ENCODE measurements around the gene SDC4. TPM values are rescaled to one million over a fixed set of nuclear protein-coding genes. Genes with fewer than 3 reads are reported as not detected.
A peak's percentile ranks its signal among the peaks of the same experiment; 100 is the strongest.

Gene SDC4
- total RNA-seq, 3 donors from 2014 or later = 114 to 145 (median 122) TPM

- Histone ChIP-seq H3K4me3 (peak within 1 kb of the TSS; percentile 49), H3K4me1 (ENCODE audit: low read depth) (peaks cover 37% of the 10 kb centered on the region), H3K9me3 (no peaks in the 10 kb centered on the region), H3K36me3 (ENCODE audit: low read depth) (peaks cover 9% of the 10 kb centered on the region)
- peak; percentile 81 for TF ChIP-seq CTCF (IDR thresholded peaks at IDR 0.05)
- intact Hi-C loops (cut with DNase I, micrococcal nuclease) = no loop called here
- DNase-seq (peak; percentile 99 to 100 (median 99)), ATAC-seq (peak; percentile 93)
These were observed 14.8 kb upstream of the SDC4 start, which contains the start of gene SYS1 for GRCh38 chr20:45362804-45363610. Gene SYS1 (plus strand): TSS chr20:45363156. CDS start chr20:45363532, 376 bp downstream.

- Histone ChIP-seq H3K4me1 (ENCODE audit: low read depth) (peaks cover 48% of the 10 kb centered on the region), H3K4me3 (no peak overlapping the region), H3K9me3 (no peaks in the 10 kb centered on the region), H3K36me3 (ENCODE audit: low read depth) (peaks cover 5% of the 10 kb centered on the region)
- no peak for TF ChIP-seq CTCF (IDR thresholded peaks at IDR 0.05)
- intact Hi-C loops (cut with DNase I, micrococcal nuclease) = no loop called here
- ATAC-seq (no peak), DNase-seq (peak in 1 of 3 donors; percentile 8)
These were observed 13.6 kb upstream of the SDC4 start for GRCh38 chr20:45361793-45362192.

GRCh38 chr20:45359406-45360148 lies 11.4 kb upstream of the SDC4 start:
- peak; percentile 4 for ATAC-seq
- intact Hi-C loops (cut with DNase I, micrococcal nuclease) = no loop called here

GRCh38 chr20:45359069-45359405 lies 10.8 kb upstream of the SDC4 start:
- no peak for DNase-seq
- no peak for TF ChIP-seq CTCF (IDR thresholded peaks at IDR 0.05)
- Histone ChIP-seq H3K4me1 (ENCODE audit: low read depth) (peaks cover 36% of the 10 kb centered on the region), H3K9me3 (no peaks in the 10 kb centered on the region), H3K36me3 (ENCODE audit: low read depth) (peaks cover 3% of the 10 kb centered on the region), H3K4me3 (no peak overlapping the region)
- no peak for ATAC-seq
- intact Hi-C loops (cut with DNase I, micrococcal nuclease) = no loop called here

More at GRCh38 chr20:45359406-45360148, 11.4 kb upstream of the SDC4 start:
- H3K9me3 ChIP-seq = no peaks in the 10 kb centered on the region
- no peak for DNase-seq
- no peak overlapping the region for H3K4me3 ChIP-seq
- H3K36me3 ChIP-seq (ENCODE audit: low read depth) = peaks cover 3% of the 10 kb centered on the region
- no peak for TF ChIP-seq CTCF (IDR thresholded peaks at IDR 0.05)
- H3K4me1 ChIP-seq (ENCODE audit: low read depth) = peaks cover 37% of the 10 kb centered on the region

- Histone ChIP-seq H3K9me3 (no peaks in the 10 kb centered on the region), H3K4me1 (ENCODE audit: low read depth) (peaks cover 31% of the 10 kb centered on the region), H3K36me3 (ENCODE audit: low read depth) (peaks cover 3% of the 10 kb centered on the region), H3K4me3 (no peak overlapping the region)
- no peak for ATAC-seq
- TF ChIP-seq CTCF (IDR thresholded peaks at IDR 0.05) = no peak
- intact Hi-C loops (cut with DNase I, micrococcal nuclease) = no loop called here
- DNase-seq = no peak
These were observed 10.3 kb upstream of the SDC4 start for GRCh38 chr20:45358282-45359068.

Data from mucosa of descending colon (tissue), 3 donors.